ENCODE results near the gene STPG2. TPM values are rescaled to one million over a fixed set of nuclear protein-coding genes. Genes with fewer than 3 reads are reported as not detected.

The STPG2 gene
- total and polyA plus RNA-seq, 2 experiments from 2014 or later, result 0.32 TPM; not detected in 1

- Histone ChIP-seq H3K27me3 (replicated peaks; ENCODE audit: insufficient read depth) (no peaks in the 10 kb centered on the region), H3K4me3 (no peak overlapping the region), H3K4me1 (ENCODE audit: insufficient read depth) (no peaks in the 10 kb centered on the region), H4K20me1 (ENCODE audit: insufficient read depth) (no peaks in the 10 kb centered on the region), H3K9ac (no peak overlapping the region), H3K4me2 (ENCODE audit: unreplicated experiment) (no peak overlapping the region), H3K9me2 (ENCODE audit: insufficient read depth) (no peaks in the 10 kb centered on the region), H3K79me2 (ENCODE audit: insufficient read depth) (no peaks in the 10 kb centered on the region), H3K9me3 (ENCODE audit: low read depth) (no peaks in the 10 kb centered on the region), H2AFZ (no peak overlapping the region), H3K36me3 (ENCODE audit: low read depth) (no peaks in the 10 kb centered on the region), H3K27ac (no peak overlapping the region), H3F3A (ENCODE audit: insufficient read depth) (no peaks in the 10 kb centered on the region)
- no peak for DNase-seq
- WGBS, 2 experiments (ENCODE audit: low coverage in 1 of 2, low lambda C conversion rate in 2 of 2, missing lambda C conversion rate in 2 of 2), result 75 to 76% methylated on average over 5 of the region's 5 CpGs
- in situ Hi-C loops (cut with MboI), result no loop called here
- TF ChIP-seq EZH2phosphoT487 (IDR thresholded peaks at IDR 0.05; ENCODE audit: insufficient read depth, low read depth), result no peak
- no peak for TF ChIP-seq EZH2 (IDR thresholded peaks at IDR 0.05; ENCODE audit: insufficient read depth, poor library complexity, severe bottlenecking)
These were observed 553.6 kb downstream of the STPG2 start for GRCh38 chr4:97589481-97590196.

GRCh38 chr4:97587912-97588311 lies 555.4 kb downstream of the STPG2 start:
- no peak for DNase-seq
- Histone ChIP-seq H3K27ac (no peak overlapping the region), H3K36me3 (ENCODE audit: low read depth) (no peaks in the 10 kb centered on the region), H3K4me3 (no peak overlapping the region), H3K4me1 (ENCODE audit: insufficient read depth) (no peaks in the 10 kb centered on the region), H4K20me1 (ENCODE audit: insufficient read depth) (no peaks in the 10 kb centered on the region), H3K9ac (no peak overlapping the region), H3K9me3 (ENCODE audit: low read depth) (no peaks in the 10 kb centered on the region), H3K27me3 (replicated peaks; ENCODE audit: insufficient read depth) (no peaks in the 10 kb centered on the region), H3K9me2 (ENCODE audit: insufficient read depth) (no peaks in the 10 kb centered on the region), H2AFZ (no peak overlapping the region), H3F3A (ENCODE audit: insufficient read depth) (no peaks in the 10 kb centered on the region), H3K79me2 (ENCODE audit: insufficient read depth) (no peaks in the 10 kb centered on the region), H3K4me2 (ENCODE audit: unreplicated experiment) (no peak overlapping the region)
- 18 to 26% methylated on average over 2 of the region's 2 CpGs for WGBS, 2 experiments (ENCODE audit: low coverage in 1 of 2, low lambda C conversion rate in 2 of 2, missing lambda C conversion rate in 2 of 2)
- in situ Hi-C loops (cut with MboI), result no loop called here
- no peak for TF ChIP-seq EZH2 (IDR thresholded peaks at IDR 0.05; ENCODE audit: insufficient read depth, poor library complexity, severe bottlenecking)
- TF ChIP-seq EZH2phosphoT487 (IDR thresholded peaks at IDR 0.05; ENCODE audit: insufficient read depth, low read depth), result no peak

- H3K27ac ChIP-seq, result no peak overlapping the region
- no peaks in the 10 kb centered on the region for H3K27me3 ChIP-seq (replicated peaks; ENCODE audit: insufficient read depth)
- H3F3A ChIP-seq (ENCODE audit: insufficient read depth), result no peaks in the 10 kb centered on the region
- H4K20me1 ChIP-seq (ENCODE audit: insufficient read depth), result no peaks in the 10 kb centered on the region
- H3K4me2 ChIP-seq (ENCODE audit: unreplicated experiment), result no peak overlapping the region
- no peak for DNase-seq
- no peaks in the 10 kb centered on the region for H3K4me1 ChIP-seq (ENCODE audit: insufficient read depth)
- H3K36me3 ChIP-seq (ENCODE audit: low read depth), result no peaks in the 10 kb centered on the region
- H3K9me3 ChIP-seq (ENCODE audit: low read depth), result no peaks in the 10 kb centered on the region
- H3K9ac ChIP-seq, result no peak overlapping the region
- no peaks in the 10 kb centered on the region for H3K79me2 ChIP-seq (ENCODE audit: insufficient read depth)
- no peaks in the 10 kb centered on the region for H3K9me2 ChIP-seq (ENCODE audit: insufficient read depth)
- in situ Hi-C loops (cut with MboI), result no loop called here
- no peak overlapping the region for H3K4me3 ChIP-seq
- no peak overlapping the region for H2AFZ ChIP-seq
- no peak for TF ChIP-seq EZH2phosphoT487 (IDR thresholded peaks at IDR 0.05; ENCODE audit: insufficient read depth, low read depth)
- TF ChIP-seq EZH2 (IDR thresholded peaks at IDR 0.05; ENCODE audit: insufficient read depth, poor library complexity, severe bottlenecking), result no peak
These were observed 558.0 kb downstream of the STPG2 start for GRCh38 chr4:97585274-97585673.

GRCh38 chr4:97582890-97583289 lies 560.4 kb downstream of the STPG2 start:
- H3K79me2 ChIP-seq (ENCODE audit: insufficient read depth), result no peaks in the 10 kb centered on the region
- H3K27me3 ChIP-seq (replicated peaks; ENCODE audit: insufficient read depth), result no peaks in the 10 kb centered on the region
- no peak for DNase-seq
- H2AFZ ChIP-seq, result no peak overlapping the region
- no peaks in the 10 kb centered on the region for H3K36me3 ChIP-seq (ENCODE audit: low read depth)
- no peak overlapping the region for H3K4me3 ChIP-seq
- no peaks in the 10 kb centered on the region for H3K4me1 ChIP-seq (ENCODE audit: insufficient read depth)
- no peak overlapping the region for H3K27ac ChIP-seq
- no peak overlapping the region for H3K4me2 ChIP-seq (ENCODE audit: unreplicated experiment)
- H3K9me3 ChIP-seq (ENCODE audit: low read depth), result no peaks in the 10 kb centered on the region
- TF ChIP-seq EZH2phosphoT487 (IDR thresholded peaks at IDR 0.05; ENCODE audit: insufficient read depth, low read depth), result no peak
- no peak for TF ChIP-seq EZH2 (IDR thresholded peaks at IDR 0.05; ENCODE audit: insufficient read depth, poor library complexity, severe bottlenecking)
- H3K9me2 ChIP-seq (ENCODE audit: insufficient read depth), result no peaks in the 10 kb centered on the region
- H3F3A ChIP-seq (ENCODE audit: insufficient read depth), result no peaks in the 10 kb centered on the region
- in situ Hi-C loops (cut with MboI), result no loop called here
- 16 to 17% methylated on average over 1 of the region's 1 CpG for WGBS, 2 experiments (ENCODE audit: low coverage in 1 of 2, low lambda C conversion rate in 2 of 2, missing lambda C conversion rate in 2 of 2)
- H3K9ac ChIP-seq, result no peak overlapping the region
- no peaks in the 10 kb centered on the region for H4K20me1 ChIP-seq (ENCODE audit: insufficient read depth)

GRCh38 chr4:97577004-97577403 lies 566.3 kb downstream of the STPG2 start:
- H3K36me3 ChIP-seq (ENCODE audit: low read depth), result no peaks in the 10 kb centered on the region
- no peak overlapping the region for H2AFZ ChIP-seq
- peaks cover 6% of the 10 kb centered on the region for H3K9me3 ChIP-seq (ENCODE audit: low read depth)
- 11 to 21% methylated on average over 2 of the region's 2 CpGs for WGBS, 2 experiments (ENCODE audit: low coverage in 1 of 2, low lambda C conversion rate in 2 of 2, missing lambda C conversion rate in 2 of 2)
- no peak for TF ChIP-seq EZH2 (IDR thresholded peaks at IDR 0.05; ENCODE audit: insufficient read depth, poor library complexity, severe bottlenecking)
- TF ChIP-seq EZH2phosphoT487 (IDR thresholded peaks at IDR 0.05; ENCODE audit: insufficient read depth, low read depth), result no peak
- no peak overlapping the region for H3K4me3 ChIP-seq
- H3K4me2 ChIP-seq (ENCODE audit: unreplicated experiment), result no peak overlapping the region
- DNase-seq, result no peak
- H4K20me1 ChIP-seq (ENCODE audit: insufficient read depth), result no peaks in the 10 kb centered on the region
- no peaks in the 10 kb centered on the region for H3F3A ChIP-seq (ENCODE audit: insufficient read depth)
- no peaks in the 10 kb centered on the region for H3K4me1 ChIP-seq (ENCODE audit: insufficient read depth)
- in situ Hi-C loops (cut with MboI), result no loop called here
- H3K27ac ChIP-seq, result no peak overlapping the region
- no peaks in the 10 kb centered on the region for H3K79me2 ChIP-seq (ENCODE audit: insufficient read depth)
- H3K9me2 ChIP-seq (ENCODE audit: insufficient read depth), result no peaks in the 10 kb centered on the region
- H3K27me3 ChIP-seq (replicated peaks; ENCODE audit: insufficient read depth), result no peaks in the 10 kb centered on the region
- no peak overlapping the region for H3K9ac ChIP-seq
